GM21515 (cell line): Measurements from ENCODE around the gene LRRC61.

Experiments used
- ATAC-seq: cut with Tn5 transposase; IDR thresholded peaks from one replicate; pipeline ENCODE4 v1.9.1; 2021; ENCODE audit not compliant: unreplicated experiment

LRRC61 gene

GRCh38 chr7:150346922-150347321, 23.8 kb downstream of the LRRC61 start:
- ATAC-seq, result no peak

- no peak for ATAC-seq
Measured at GRCh38 chr7:150351587-150352194, 28.5 kb downstream of the LRRC61 start.

GRCh38 chr7:150355666-150356059, 32.5 kb downstream of the LRRC61 start:
- no peak for ATAC-seq

GRCh38 chr7:150356265-150356897, 33.2 kb downstream of the LRRC61 start:
- ATAC-seq, result no peak

- peak; percentile 64 for ATAC-seq
Measured at GRCh38 chr7:150357270-150357669, 34.1 kb downstream of the LRRC61 start.

- no peak for ATAC-seq
Measured at GRCh38 chr7:150357771-150358427, 34.7 kb downstream of the LRRC61 start.

- no peak for ATAC-seq
Measured at GRCh38 chr7:150358433-150358832, 35.3 kb downstream of the LRRC61 start.

- no peak for ATAC-seq
Measured at GRCh38 chr7:150358988-150359621, 36.0 kb downstream of the LRRC61 start.

- ATAC-seq, result no peak
Measured at GRCh38 chr7:150359622-150360362, 36.6 kb downstream of the LRRC61 start.

- no peak for ATAC-seq
Measured at GRCh38 chr7:150360363-150361058, 37.4 kb downstream of the LRRC61 start.

GRCh38 chr7:150361402-150361801, 38.2 kb downstream of the LRRC61 start:
- ATAC-seq, result no peak

GRCh38 chr7:150361807-150362621, 38.9 kb downstream of the LRRC61 start:
- ATAC-seq, result no peak

- no peak for ATAC-seq
Measured at GRCh38 chr7:150363370-150363769, 40.2 kb downstream of the LRRC61 start.

GRCh38 chr7:150363872-150364271, 40.7 kb downstream of the LRRC61 start:
- ATAC-seq, result no peak

- ATAC-seq, result no peak
Measured at GRCh38 chr7:150365194-150365593, 42.0 kb downstream of the LRRC61 start.

- no peak for ATAC-seq
Measured at GRCh38 chr7:150365673-150366398, 42.7 kb downstream of the LRRC61 start.

GRCh38 chr7:150367677-150368095, 44.5 kb downstream of the LRRC61 start:
- no peak for ATAC-seq

GRCh38 chr7:150368096-150368883, 45.1 kb downstream of the LRRC61 start, which contains the start of gene REPIN1:
TSS of gene REPIN1 (plus strand) at chr7:150368822. CDS start at chr7:150369712, 890 bp downstream.
- ATAC-seq, result peak; percentile 53
